ENCODE data around the gene FKBP11.

FKBP11 gene

DNA sequence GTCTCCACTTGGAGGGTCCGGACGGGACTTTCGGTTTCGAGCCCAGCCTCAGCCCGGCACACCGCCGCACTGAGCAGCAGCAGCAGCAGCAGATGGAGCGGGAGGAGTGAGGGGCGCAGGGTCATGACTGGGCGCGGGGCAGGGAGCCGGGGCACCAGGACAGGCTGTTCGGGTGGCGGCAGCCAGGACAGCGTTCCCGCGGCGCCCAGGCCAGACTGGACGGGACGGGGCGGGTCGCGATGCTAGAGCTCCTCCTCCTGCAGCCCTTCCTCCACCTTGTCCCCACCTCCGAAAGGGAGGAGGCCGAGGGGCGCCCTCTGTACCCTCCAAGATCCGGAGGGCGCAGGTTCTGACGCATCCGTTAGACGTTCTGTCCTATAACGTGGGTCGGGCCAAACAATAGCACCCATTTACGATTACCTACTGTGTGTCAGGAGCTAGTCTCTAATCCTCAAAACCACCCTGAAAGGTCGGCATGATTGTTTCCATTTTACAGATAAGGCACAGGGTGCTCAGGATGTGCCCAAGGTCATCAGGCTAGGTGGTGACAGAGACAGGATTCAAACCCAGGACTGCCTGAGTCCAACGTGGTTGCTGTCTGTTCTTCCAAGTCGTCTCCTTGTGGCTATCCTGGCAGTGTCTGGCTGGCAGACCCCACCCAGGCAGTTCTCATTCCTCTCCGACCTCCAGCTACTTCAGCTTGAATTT, at the start of gene FKBP11:
Gene FKBP11 (minus strand): TSS at position 189 of the 708 bp plus-strand sequence. CDS start 64 bp downstream, at position 125.
- in situ Hi-C loops (cut with MboI; ENCODE audit: low sequenced_read_pairs): no loop called here

DNA sequence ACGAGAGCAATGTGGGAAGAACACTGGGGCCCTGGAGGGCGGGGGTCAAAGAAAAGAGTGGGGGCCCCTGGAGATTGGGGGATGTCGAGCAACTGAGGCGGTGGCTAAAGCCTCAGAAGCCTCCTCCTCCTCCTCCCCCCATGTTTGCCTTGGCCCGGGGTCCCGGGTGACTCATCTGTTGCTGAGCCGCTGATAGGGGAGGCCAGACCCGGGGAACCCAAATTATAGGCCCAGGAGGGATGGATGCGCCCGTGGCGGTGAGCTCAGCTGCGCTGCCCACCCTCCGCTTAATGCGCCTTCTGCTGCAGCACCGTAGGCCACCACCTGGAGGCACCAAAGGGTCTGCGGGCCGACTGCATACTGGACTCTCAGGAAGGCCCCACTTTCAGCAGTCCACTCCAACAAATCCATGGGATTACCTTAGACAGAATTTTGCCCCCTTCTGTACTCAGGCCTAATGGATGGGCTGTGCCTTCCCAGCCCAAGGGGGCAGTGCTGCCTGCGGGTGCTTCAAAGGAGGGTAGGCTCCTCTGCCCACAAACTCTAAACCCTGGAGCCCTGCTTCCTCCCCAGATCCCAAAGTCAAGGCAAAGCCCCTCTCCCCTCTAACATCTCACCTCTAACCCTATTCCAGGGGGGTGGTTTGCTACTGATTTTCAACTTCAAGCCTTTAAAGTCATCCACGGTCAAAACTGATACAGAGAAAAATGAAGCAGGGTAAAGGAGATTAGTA, 48.8 kb upstream of the FKBP11 start:
- in situ Hi-C loops (cut with MboI; ENCODE audit: low sequenced_read_pairs): no loop called here

DNA sequence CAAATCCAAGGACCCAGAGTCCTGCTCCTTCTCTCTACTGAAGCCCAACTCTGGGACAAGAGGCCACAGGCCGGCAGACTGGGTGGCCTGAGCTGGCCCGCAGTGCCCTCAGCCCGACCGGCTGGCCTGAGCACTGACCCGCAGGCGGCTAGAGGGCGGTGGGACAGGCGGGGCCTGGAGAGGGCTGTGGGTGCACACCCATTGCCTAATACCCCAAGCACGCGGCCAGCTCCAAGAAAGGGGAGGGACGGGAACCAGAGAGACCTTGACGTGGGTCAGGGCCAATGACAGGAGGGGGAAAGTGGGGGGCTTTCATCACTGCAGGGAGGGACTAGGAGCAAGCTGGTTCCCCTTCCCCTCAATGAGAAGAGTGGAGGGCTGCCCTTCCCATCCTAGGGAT, 48.2 kb upstream of the FKBP11 start:
- in situ Hi-C loops (cut with MboI; ENCODE audit: low sequenced_read_pairs): no loop called here

DNA sequence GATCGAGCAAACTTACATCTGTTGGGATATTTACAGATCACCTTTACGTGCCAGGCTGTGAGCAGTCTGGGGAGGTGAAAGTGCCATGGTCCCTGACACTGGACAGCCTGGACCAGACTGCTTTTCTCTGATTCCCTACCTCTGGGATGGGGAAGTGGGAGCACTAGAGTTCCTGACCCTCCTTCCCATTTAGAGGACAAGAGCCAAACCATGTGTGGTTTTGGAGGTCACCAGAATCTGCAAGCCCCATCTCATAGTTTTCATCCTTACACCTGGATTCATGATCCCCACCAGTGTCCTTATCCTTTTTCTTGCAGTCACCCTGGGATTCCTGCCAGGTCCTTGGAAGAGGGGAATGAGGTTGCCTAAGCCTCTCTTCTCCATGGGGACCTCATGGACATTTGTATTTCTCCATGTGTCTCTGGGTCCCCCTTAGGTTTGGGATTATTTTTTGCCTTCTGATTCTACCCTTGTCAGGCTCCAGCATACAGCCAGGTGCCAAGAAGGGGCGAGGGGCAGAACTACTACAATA, 47.7 kb upstream of the FKBP11 start:
- in situ Hi-C loops (cut with MboI; ENCODE audit: low sequenced_read_pairs): no loop called here

DNA sequence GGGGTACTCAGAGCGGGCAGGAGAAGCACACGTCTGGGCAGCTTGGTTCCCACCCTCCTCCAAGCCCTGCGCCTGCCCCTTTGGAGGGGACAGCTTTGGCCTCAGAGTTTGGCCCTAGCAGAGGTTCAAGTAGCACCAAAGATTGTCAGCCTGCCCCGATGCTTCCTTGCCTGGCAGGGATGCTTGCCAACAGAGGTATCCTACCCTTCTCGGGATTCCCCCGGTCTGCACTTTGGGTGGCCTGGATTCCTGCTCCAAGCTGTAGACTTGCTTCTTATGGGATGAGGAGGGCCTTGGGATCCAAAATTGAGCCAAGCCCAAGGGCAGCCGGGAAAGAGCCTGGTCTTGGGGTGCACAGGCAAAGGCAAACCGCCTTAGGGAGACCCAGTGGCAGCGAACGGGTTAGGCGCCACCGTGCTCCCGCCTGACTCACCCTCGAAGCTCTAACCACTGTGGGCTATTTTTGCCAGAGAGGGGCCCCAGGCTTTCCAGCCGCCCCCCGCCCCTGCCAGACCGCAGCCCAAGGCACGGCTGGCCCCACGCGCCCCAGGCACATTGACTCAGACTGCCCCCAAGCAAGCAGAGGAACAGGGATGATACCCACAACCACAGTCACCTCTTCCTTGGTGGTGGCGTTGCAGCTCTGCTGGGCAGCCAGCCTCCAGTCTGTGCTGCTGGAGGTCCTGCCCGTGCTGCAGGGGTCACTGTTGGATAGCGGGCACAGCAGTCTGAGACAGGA, 47.1 kb upstream of the FKBP11 start:
- in situ Hi-C loops (cut with MboI; ENCODE audit: low sequenced_read_pairs): no loop called here

DNA sequence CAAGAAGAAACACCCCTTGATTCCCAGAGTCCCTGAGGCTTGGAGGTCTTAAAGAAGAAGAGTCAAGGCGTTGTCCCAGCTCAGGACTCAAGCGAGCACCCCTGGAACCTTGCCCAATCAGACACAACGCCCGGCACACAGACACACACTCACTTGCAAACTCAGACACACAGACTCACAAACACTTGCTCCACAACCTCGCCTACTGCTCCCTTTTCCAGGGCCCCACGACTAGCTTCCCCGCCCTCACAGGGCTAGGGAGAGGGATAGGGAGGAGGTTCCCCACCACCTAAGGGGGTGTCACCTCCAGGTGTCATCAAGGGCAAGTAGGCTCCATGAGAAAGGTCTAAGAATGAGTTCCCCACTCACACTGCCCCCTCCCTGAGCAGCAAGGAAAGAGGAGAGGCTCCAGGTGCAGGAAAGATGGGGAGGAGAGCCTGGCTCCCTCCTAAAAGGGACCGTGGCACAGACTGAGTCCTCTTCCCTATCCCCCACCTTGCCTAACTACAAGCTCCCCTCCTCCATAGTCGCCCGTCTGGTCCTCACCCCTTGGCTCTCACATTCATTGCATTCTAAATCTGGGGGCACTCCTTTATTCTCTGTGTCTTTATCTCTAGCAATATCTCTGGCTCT, 45.5 kb upstream of the FKBP11 start:
- in situ Hi-C loops (cut with MboI; ENCODE audit: low sequenced_read_pairs): no loop called here

DNA sequence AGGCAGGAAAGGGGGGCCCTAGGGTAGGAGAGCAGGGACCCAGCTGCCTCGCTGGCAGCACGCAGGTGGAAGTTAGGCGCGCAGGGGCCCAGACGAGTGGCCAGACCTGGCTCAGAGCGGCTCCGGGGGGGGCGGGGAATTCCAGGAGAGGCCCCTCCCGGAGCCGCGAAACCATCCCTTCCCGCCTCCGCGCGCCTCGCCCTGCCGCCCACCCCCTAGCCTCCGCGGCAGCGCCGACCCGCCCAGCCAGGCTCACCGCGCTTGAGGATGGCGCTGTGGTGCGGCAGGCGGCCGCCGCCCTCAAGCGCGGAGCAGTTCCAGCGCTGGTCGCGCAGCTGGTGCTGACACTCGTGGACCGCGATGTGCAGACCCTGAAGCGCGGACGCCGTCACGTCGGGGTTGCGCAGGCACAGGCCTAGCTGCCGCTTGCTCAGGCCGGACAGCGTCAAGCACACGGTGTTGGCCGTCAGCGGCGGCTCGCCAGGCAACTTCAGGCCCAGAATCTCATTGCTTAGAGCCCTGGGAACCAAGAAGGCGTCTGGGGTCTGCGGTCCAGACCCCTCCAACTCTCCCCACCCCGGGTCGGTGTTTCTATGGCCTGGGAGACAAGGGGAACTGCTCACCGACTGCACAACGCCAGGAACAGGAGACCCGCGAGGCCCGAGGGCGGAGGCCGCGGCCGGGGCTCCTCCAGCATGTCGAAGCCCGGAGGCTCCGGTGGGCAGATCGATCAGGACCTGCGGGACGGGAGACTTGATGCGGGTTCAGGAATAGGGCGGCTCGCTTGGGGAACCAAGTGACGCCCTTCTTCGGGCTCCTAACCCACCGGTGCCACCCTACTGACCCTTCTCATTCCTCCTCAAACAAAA, 44.8 kb upstream of the FKBP11 start:
- in situ Hi-C loops (cut with MboI; ENCODE audit: low sequenced_read_pairs): no loop called here

DNA sequence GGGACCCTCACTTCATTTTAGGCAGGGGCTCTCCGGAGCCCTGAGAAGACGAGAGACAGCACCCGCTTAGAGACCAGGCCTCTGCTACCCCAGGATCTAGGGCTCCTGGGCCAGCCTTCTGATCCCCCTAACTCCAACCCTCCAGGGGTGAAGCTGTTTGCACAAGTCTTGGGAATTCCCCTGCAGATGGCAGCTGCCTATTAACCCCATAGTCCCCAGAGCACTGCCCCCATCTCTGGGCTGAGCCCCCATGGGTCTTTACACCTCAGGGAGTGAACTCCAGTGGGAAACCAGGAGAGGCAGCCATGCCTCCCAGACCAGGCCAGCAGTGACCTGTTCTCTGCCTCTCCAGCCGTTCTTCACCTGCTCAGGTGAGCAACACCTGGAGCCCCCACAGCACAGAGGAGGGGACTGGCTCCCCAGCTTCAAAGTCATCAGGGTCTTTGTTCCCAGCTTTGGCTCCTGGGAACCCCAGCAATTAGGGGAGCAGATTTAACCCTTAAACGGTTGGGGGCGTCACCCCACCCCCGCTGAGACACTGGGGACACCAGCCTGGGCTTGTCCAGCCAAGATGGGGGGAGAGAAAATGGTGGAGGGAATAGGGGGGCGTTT, 44.0 kb upstream of the FKBP11 start:
- in situ Hi-C loops (cut with MboI; ENCODE audit: low sequenced_read_pairs): no loop called here

DNA sequence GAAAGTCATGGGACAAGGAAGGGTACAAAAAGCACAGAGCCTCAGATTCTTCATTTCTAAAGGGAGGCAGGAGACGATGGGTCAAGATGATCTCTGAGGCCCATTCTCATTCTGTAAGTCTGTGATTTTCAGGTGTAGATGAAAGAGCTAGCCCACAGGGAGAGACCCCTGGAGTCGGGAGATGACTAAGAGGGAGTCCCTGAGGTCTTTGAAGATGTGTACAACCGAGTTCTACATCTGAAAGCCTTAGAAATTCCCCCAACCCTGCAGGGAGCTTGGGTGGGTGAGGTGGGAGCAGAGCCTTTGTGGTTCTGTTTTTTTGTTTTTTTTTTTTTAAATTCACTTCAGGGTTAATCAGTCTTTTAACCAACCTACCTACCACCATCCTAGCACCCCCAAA, 43.2 kb upstream of the FKBP11 start:
- in situ Hi-C loops (cut with MboI; ENCODE audit: low sequenced_read_pairs): no loop called here

DNA sequence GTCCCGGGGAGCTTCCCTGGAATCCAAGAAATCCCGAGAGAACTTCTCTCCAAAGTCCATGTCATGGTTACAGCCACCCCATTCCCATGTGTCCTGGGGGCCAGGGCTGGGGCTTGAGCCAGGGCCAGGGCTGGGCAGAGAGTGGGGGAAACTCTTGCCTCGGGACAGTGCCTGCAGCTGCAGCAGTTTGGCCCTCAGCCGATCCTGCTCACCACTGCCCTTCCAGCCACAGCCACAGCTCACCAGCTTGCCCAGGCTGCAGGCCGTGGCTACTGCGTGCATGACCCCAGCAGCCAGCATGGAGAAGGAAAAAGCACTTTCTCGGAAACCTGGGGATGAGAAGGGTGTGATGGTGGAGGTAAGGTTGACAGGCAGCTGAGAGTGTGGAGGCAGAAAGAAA, 42.7 kb upstream of the FKBP11 start:
- in situ Hi-C loops (cut with MboI; ENCODE audit: low sequenced_read_pairs): no loop called here

DNA sequence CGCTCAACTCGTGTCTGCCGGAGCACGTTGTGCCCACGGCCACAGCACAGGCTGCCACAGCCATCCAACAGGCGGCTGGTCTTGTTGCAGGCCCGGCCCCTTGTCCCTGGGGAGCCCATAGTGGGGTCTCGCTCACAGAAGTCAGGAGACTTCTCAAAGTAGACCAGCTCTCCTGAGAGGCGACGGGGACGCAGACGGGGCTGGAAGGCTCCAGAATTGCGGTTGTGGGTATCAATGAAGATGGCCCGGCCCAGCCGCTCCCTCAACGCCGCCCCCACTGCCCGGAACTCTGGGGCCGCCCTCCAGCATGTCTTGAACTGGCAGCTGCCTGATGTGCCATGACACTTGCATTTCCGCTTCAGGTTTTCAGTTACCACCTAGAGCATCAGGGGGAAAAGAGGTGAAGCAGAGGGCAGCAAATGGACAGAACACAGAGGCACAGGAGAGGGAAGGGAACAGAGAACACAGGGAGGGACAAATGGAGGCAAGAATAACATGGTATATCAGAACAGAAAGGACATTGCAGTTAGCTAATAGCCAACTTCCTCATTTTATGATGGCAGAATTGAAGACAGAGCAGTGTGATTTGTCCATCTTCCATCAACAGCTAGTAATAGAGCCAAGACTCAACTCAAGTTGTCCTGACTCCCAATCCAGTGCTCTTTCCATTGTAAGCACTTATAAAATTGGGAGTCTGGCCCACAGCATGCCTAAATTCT, 41.0 kb upstream of the FKBP11 start:
- in situ Hi-C loops (cut with MboI; ENCODE audit: low sequenced_read_pairs): no loop called here

DNA sequence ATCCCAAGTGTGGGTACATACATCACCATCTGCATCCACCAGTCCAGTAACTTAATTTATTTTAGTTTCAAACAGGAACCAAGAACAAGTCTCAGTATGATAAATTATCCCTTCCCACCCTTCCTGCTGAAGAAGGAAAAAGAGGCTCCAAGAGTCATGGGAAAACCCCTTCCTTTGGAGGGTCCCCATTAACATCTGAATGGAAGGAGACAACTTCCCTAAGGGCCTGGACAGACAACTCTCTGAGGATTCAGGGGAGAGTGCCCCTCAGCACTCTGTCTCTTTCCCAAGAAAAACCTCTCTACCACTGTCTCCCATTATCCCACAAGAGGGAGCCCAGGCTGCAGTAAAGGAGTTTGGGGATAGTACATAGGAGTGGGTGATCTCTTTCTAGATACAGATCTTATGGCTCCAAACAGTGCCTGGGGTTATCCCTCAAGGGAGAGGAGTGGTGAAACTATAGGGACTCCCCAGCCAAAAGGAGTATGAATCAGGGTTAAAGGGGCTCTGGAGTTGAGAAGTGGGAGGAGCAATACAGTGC, 40.1 kb upstream of the FKBP11 start:
- in situ Hi-C loops (cut with MboI; ENCODE audit: low sequenced_read_pairs): no loop called here

DNA sequence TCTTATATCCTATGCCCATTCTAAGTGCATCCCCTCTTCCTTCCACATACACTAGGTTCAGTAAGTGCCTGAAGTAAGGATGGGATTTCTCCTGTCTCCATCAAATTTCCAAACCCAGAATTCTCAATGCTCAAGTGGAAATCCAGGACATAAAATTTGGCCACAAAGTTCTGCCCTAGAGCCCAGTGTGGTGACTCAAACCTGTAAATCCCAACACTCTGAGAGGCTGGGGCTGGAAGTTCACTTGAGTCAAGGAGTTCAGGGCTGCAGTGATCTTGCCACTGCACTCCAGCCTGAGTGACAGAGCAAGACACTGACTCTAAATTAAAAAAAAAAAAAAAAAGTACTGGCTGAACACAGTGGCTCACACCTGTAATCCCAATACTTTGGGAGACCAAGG, 36.5 kb upstream of the FKBP11 start:
- in situ Hi-C loops (cut with MboI; ENCODE audit: low sequenced_read_pairs): no loop called here

DNA sequence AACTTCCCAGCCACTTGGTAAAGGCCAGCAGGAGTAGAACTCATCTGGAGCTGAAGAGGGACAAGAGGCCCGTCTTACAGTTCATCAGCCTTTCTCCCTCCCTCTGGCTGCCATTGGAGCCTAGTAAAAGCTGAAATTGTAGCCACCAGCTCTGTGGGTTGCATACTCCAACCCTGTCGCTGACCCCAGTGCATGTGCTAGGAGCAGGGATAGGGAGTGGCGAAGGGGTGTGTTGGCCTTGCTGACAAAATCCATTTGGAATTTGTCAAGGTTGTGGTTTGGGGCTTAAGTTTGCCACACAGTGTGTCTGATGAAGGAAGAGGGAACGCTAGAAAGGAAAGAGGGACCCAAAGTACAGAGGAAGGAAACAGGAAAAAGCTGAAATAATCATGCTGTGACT, 36.0 kb upstream of the FKBP11 start:
- in situ Hi-C loops (cut with MboI; ENCODE audit: low sequenced_read_pairs): no loop called here

DNA sequence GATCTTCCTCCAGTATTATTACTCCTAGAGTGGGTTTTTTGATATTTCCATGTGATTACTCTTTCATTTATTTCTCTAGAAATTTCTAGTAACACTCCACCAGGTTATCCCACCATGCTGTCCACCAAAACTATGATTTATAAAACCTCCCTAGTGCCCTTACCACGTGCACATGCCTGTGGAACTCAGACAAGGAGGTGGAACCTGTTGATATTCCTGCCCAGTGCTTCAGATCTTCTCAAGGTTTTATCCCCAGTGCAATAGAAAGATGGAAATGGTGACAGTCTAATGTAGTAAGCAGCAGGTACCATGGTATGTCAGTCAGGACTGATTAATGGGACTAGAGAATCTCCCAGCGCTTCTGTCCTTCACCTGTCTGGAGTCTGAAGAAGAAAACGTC, 35.5 kb upstream of the FKBP11 start:
- in situ Hi-C loops (cut with MboI; ENCODE audit: low sequenced_read_pairs): no loop called here

DNA sequence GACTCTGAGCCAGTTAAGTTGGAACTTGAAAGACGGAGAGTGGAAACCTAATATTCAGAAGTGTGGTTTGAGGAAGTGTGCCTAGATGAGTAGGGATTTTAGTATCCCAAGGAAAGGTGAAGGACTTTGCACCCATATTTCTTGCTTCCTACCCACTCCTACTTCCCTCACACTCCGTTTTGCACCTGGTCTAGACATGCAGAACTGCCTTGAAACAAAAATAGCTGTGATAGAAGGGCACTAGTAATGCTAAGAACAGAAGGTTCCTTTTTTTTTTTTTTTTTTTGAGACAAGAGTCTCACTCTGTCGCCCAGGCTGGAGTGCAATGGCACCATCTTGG, 32.7 kb upstream of the FKBP11 start:
- in situ Hi-C loops (cut with MboI; ENCODE audit: low sequenced_read_pairs): no loop called here

DNA sequence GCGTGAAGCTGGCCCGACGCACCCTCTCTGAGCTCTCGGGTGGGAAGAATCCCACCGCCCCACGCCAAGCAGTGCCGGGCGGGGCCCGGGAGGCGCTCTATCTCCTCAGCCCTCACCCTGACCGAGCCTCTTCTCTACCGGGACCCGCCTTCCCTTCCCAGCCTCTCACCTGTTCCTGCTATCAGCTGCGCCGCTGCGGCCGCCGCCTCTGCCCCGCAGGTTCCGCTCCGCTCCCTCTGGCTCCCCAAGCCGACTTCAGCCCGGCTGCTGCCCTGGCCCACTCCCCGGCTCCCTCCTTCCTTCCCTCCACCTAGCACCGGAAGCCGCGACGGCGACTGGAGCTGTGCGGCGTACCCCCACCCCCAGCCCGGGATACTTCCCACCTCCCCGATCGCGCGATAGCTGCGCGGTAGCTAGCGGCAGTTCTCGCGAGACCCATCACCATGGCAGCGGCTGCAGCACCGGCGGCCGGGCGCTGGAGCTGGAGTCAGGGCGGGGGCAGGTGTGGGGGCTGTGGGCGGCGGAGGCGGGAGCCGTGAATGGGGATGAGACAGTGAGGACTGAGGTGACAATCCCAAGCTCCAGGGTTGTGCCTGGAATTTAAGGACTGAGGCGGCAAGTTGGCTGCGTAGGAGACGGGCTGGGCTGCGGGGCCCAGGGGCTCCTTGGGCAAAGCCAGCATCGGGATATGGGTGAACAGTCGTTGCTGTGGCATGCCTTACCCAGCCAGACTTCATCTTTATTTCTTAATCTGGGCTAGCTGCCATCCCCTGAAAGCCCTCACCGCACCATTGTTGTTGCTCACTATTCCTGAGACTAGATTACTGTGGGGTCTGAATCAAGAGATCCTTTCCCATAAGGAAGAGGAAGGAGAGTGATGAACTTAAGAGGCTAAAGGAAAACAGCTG, 32.1 kb upstream of the FKBP11 start, which contains the start of gene ARF3:
Gene ARF3 (minus strand): TSS at position 347 of the 908 bp plus-strand sequence. CDS start 16,392 bp downstream, outside the sequence.
- in situ Hi-C loops (cut with MboI; ENCODE audit: low sequenced_read_pairs): no loop called here

Data from HL-60/S4 (cell line).